HG03095 (cell line): ENCODE measurements around the gene LAMP5.

ENCODE experiments used
- ATAC-seq: cut with Tn5 transposase; IDR thresholded peaks from one replicate; pipeline ENCODE4 v1.9.1; 2021; ENCODE audit warnings: moderate library complexity; ENCODE audit not compliant: unreplicated experiment

LAMP5 gene

GRCh38 chr20:9578594-9578993 lies 64.2 kb downstream of the LAMP5 start:
- ATAC-seq, result no peak
